Measurements from ENCODE around the gene DDO.

- TF ChIP-seq CTCF (conservative IDR thresholded peaks at IDR 0.05; ENCODE audit: low read depth, low read length) (no peak), EZH2 (IDR thresholded peaks at IDR 0.05; ENCODE audit: borderline replicate concordance, low read depth, low read length, poor library complexity, severe bottlenecking) (no peak)
Measured at GRCh38 chr6:110348961-110349690, 66.2 kb downstream of the DDO start.
